ENCODE results near the gene ZMYND10. TPM values are rescaled to one million over a fixed set of nuclear protein-coding genes. Genes with fewer than 3 reads are reported as not detected.

Gene ZMYND10
- total and polyA plus RNA-seq, 2 experiments from 2014 or later, result 0.29 to 0.31 TPM

GRCh38 chr3:50392101-50392715 is 46.7 kb upstream of the ZMYND10 start (continued):
- TF ChIP-seq JUNB (IDR thresholded peaks at IDR 0.05; ENCODE audit: unreplicated experiment) (no peak), EZH2 (IDR thresholded peaks at IDR 0.05; ENCODE audit: low read depth, unreplicated experiment) (no peak), ZNF331 (CRISPR knock-in tag; IDR thresholded peaks at IDR 0.05; ENCODE audit: low read depth) (no peak), STAT1 (IDR thresholded peaks at IDR 0.05; ENCODE audit: unreplicated experiment) (no peak), CTCF (conservative IDR thresholded peaks at IDR 0.05; ENCODE audit: low read depth in 2 of 2) (no peak), CREB1 (CRISPR knock-in tag; IDR thresholded peaks at IDR 0.05; ENCODE audit: low read depth) (no peak), POLR2AphosphoS5 (IDR thresholded peaks at IDR 0.05; ENCODE audit: low read depth) (no peak)
- TF ChIP-seq, protein P1, sequence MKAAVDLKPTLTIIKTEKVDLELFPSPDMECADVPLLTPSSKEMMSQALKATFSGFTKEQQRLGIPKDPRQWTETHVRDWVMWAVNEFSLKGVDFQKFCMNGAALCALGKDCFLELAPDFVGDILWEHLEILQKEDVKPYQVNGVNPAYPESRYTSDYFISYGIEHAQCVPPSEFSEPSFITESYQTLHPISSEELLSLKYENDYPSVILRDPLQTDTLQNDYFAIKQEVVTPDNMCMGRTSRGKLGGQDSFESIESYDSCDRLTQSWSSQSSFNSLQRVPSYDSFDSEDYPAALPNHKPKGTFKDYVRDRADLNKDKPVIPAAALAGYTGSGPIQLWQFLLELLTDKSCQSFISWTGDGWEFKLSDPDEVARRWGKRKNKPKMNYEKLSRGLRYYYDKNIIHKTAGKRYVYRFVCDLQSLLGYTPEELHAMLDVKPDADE (IDR thresholded peaks at IDR 0.05), result no peak

DNA sequence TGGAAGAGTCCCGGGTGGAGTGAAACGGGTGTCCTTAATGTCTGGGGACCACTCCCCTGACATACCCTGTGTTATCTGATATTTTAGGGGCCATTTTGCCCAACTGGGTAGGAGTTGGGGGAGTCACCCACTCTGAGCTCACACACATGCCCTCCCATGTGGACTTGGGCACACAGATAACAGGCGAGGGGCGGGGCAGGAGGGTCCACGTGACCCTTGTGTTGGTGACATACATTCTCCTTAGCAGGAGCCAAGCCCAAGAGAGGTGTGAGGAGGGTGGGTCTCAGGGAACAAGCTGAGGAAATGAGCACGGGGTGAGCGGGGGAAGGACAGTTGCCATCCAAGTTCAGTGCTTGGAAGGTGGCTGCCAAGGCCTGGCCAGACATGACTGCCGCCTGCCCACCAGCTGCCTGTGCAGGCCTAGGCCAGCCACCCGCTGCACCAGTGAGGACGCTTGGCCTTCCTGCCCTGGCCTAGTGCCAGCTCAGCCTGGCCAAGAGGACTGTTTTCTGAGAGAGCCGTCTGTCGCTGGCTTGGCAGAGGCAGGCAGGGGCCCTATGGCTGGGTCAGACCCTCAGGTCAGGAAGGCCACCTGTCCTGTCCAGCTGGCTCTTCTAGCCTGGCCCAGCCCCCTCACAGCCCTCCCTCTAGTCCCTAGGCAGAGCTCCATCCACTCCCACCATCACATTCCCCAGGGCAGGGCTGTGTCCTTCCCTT is 45.1 kb upstream of the ZMYND10 start:
- Histone ChIP-seq H2AFZ (no peak overlapping the region), H3K36me3 (ENCODE audit: insufficient read depth) (no peaks in the 10 kb centered on the region), H3K27me3 (ENCODE audit: insufficient read depth) (no peaks in the 10 kb centered on the region), H3K9me2 (ENCODE audit: insufficient read depth) (no peaks in the 10 kb centered on the region), H3K4me2 (no peak overlapping the region), H3K4me3 (no peak overlapping the region), H4K20me1 (replicated peaks; ENCODE audit: insufficient read depth) (no peaks in the 10 kb centered on the region), H3K4me1 (ENCODE audit: insufficient read depth) (no peaks in the 10 kb centered on the region), H3F3A (replicated peaks; ENCODE audit: low read depth) (no peaks in the 10 kb centered on the region), H3K27ac (ENCODE audit: low read depth) (no peak overlapping the region), H3K79me2 (replicated peaks; ENCODE audit: insufficient read depth) (no peaks in the 10 kb centered on the region)
- DNase-seq (ENCODE audit: low spot score), result no peak
- no peak for ATAC-seq
- H3K9me3 Mint-ChIP-seq, result no peaks in the 10 kb centered on the region
- no peak overlapping the region for H3K4me3 Mint-ChIP-seq
- H3K27me3 Mint-ChIP-seq (ENCODE audit: insufficient read depth, low read depth, poor library complexity), result peaks cover 4% of the 10 kb centered on the region
- H3K36me3 Mint-ChIP-seq (ENCODE audit: low read depth), result no peaks in the 10 kb centered on the region
- H3K27ac Mint-ChIP-seq, result no peak overlapping the region
- H3K4me1 Mint-ChIP-seq, result no peaks in the 10 kb centered on the region; the same call in 2 of the 3 replicates
- TF ChIP-seq CTCF (conservative IDR thresholded peaks at IDR 0.05; ENCODE audit: low read depth in 2 of 2), result no peak
- no peak for TF ChIP-seq NANOG (IDR thresholded peaks at IDR 0.05; ENCODE audit: borderline replicate concordance)
- no peak for TF ChIP-seq ZNF331 (CRISPR knock-in tag; IDR thresholded peaks at IDR 0.05; ENCODE audit: low read depth)
- no peak for TF ChIP-seq EZH2phosphoT487 (IDR thresholded peaks at IDR 0.05; ENCODE audit: unreplicated experiment)
- TF ChIP-seq CREB1 (CRISPR knock-in tag; IDR thresholded peaks at IDR 0.05; ENCODE audit: low read depth), result no peak
- TF ChIP-seq, protein P1 (IDR thresholded peaks at IDR 0.05), result no peak
- TF ChIP-seq, protein P2, sequence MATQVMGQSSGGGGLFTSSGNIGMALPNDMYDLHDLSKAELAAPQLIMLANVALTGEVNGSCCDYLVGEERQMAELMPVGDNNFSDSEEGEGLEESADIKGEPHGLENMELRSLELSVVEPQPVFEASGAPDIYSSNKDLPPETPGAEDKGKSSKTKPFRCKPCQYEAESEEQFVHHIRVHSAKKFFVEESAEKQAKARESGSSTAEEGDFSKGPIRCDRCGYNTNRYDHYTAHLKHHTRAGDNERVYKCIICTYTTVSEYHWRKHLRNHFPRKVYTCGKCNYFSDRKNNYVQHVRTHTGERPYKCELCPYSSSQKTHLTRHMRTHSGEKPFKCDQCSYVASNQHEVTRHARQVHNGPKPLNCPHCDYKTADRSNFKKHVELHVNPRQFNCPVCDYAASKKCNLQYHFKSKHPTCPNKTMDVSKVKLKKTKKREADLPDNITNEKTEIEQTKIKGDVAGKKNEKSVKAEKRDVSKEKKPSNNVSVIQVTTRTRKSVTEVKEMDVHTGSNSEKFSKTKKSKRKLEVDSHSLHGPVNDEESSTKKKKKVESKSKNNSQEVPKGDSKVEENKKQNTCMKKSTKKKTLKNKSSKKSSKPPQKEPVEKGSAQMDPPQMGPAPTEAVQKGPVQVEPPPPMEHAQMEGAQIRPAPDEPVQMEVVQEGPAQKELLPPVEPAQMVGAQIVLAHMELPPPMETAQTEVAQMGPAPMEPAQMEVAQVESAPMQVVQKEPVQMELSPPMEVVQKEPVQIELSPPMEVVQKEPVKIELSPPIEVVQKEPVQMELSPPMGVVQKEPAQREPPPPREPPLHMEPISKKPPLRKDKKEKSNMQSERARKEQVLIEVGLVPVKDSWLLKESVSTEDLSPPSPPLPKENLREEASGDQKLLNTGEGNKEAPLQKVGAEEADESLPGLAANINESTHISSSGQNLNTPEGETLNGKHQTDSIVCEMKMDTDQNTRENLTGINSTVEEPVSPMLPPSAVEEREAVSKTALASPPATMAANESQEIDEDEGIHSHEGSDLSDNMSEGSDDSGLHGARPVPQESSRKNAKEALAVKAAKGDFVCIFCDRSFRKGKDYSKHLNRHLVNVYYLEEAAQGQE (IDR thresholded peaks at IDR 0.05; ENCODE audit: unreplicated experiment), result no peak
- TF ChIP-seq STAT1 (IDR thresholded peaks at IDR 0.05; ENCODE audit: unreplicated experiment), result no peak
- TF ChIP-seq ZNF114 (CRISPR knock-in tag; IDR thresholded peaks at IDR 0.05), result no peak

Data from GM23338 (cell line).